SKM-1 treated with dmso at 0.1 percent for 144 hours (cell line): ENCODE data around the gene CDSN.

Experiments used
- DNase-seq: peaks from one replicate; lab custom pipeline; 2025; ENCODE audit not compliant: unreplicated experiment; lab: John Stamatoyannopoulos, UW

CDSN gene

DNA sequence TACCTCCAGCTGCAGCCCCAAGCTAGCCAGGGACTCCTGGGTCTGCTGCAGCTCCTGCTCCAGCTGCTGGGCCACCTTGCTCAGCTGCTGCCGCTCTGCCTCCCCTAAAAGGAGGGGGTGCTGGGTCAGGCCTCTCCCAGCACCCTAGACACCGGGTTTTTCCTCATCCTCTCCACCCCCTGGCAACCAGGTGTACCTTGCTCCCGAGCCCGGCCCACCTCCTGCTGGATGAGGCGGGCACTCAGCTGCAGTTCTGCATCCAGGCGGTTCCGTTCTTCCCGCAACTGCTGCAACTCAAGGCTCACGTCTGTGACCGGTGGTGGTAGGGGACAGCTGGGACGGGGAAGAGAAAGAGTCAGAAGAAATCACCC is 24.7 kb upstream of the CDSN start:
- DNase-seq = no peak

DNA sequence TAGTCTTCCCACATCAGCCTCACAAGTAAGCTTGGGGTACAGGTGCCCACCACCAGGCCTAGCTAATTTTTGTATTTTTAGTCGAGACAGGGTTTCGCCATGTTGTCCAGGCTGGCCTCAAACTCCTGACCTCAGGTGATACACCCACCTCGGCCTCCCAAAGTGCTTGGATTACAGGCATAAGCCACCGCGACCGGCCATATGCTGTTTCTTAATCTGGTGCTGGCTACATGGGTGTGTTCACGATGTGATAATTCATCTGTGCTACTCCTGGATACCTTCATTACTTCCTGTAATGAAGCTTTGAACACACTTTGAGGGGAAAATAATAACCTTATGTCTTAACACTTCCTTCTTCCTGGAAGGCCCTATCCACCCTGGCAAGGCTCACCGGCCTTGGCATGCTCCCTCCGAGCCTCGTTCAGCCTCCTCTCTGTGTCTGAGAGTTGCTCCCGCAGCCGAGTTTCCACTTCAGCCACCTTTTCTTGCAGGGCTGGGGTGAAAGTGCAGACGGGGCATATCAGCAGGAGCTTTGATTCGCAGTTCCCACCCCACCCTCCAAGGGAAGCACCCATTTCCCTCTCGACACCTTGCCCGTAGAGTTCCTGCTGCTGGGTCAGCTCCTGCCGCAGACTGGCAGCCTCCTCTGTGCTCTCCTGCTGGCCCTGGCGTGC is 24.2 kb upstream of the CDSN start:
- DNase-seq = no peak

DNA sequence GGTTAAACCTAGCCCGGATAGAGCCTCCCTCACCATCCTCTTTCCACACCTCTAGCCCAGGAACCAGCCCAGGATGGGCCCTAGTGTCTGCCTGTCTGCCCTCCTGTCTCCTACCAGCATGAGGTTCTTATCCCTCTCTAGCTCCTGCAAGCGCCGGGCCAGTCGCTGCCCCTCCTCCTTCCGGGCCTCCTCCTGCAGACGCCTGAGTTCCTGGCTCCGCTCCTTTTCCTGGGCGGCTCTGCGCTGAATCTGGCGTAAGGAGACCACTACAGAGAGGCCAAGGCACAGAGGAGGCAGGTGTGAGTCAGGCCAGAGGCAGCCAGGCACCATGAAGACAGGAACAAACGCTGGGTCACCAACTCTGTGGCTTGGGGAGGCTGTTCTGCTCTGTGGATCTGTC is 22.9 kb upstream of the CDSN start:
- no peak for DNase-seq

DNA sequence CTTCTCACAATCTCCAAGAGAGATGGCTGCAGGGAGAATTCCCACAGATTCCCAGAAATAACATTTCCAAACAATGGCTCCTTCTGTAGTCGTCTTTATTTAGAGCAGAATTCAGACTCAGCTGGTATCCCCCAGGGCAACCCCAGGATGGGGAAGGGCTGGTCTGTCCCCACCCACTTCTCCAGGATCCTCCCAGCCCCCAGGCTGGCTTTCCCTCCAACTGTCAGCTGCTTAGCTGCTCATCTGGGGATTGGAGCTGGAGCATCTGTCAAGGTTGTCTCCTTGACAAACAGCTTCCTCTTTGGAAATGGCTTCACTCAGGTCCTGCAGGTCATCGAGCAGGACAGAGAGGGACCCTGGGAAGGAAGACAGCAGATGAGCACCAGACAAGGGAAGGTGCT is 22.1 kb upstream of the CDSN start:
- no peak for DNase-seq

DNA sequence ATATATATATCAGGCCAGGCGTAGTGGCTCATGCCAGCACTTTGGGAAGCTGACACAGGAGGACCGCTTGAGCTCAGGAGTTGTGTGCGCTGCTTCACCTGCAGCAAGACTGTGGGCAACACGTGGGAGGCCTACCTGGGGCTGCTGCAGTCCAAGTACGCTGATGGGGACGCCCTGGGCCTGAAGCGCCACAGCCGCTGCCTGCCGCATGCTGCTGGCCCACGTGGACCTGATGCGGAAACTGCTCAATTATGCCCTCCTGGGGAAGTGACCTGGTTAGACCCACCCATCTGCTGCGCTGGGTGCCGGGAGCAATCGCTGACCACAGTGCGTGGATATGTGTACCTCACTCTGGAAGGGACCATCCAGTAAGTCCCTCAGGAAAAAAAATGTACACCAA is 20.4 kb upstream of the CDSN start:
- no peak for DNase-seq

DNA sequence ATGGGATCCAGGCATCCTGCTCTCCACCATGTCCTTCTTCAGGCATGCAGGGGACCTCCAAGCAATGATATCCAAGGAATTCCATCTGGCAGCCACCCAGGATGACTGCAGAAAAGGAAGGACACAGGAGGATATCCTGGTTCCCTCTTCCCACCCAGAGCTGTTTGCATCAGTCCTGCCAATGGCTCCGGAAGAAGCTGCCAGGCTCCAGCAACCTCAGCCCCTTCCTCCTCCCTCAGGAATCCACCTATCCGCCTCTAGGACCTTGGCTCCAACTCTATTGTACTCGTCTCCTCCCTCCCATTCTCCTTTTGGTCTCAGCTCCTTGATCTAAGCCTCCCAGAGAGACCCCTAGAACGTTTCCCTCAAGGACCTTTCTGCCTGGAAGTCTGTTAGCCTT is 19.4 kb upstream of the CDSN start:
- no peak for DNase-seq

DNA sequence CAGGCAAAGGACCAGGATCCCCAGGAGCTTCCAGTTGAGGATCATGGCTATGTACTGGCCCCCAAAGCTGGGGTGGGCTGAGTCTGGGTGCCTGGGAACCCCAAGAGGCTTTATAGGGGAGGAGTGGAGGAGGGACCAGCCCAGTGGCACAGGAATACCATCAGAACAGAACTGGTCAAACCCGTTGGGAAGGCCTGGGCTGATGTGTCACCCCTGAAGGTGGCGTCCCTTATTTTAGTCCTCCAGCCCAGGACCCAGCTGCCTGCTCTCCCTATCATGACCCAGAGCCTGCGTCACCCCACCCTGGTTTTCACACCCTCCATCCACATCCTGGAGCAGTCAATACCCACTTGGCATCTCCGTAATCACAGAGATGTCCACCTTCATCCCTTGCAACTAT is 18.7 kb upstream of the CDSN start, which contains the start of gene PSORS1C2:
Gene PSORS1C2 (minus strand): TSS at position 85 of the 400 bp plus-strand sequence. CDS start 40 bp downstream, at position 45.
- no peak for DNase-seq

DNA sequence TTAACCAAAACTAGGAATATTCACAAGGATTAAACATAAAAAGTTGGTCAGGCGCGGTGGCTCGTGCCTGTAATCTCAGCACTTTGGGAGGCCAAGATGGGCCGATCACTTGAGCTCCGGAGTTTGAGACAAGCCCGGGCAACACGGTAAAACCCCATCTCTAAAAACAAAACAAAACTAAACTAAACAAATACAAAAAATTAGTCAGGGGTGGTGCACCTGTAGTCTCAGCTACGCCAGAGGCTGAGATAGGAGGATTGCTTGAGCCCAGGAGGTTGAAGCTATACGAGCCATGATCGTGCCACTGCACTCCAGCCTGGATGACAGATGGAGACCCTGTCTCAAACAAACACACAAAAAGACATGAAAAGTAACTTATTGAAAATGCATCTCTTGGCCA is 15.5 kb upstream of the CDSN start:
- no peak for DNase-seq

DNA sequence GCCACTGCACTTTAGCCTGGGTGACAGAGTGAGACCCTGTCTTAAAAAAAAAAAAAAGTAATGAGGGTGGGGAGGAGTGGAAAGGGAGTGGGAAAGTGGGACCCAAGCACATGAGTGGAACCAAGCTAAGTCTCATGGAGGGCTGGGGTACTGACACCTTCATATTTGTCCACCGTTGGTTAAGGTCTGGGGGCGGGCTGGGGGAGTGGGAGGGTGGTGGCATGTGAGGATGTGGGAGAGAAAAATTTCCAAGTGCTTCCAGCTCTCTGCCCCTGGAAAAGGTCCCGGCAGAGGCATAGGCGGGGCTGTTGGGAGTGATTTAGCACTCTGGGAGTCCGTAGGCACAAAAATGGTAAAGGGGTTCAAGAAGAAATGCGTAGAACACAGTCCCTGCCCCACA is 12.6 kb upstream of the CDSN start:
- DNase-seq = no peak

DNA sequence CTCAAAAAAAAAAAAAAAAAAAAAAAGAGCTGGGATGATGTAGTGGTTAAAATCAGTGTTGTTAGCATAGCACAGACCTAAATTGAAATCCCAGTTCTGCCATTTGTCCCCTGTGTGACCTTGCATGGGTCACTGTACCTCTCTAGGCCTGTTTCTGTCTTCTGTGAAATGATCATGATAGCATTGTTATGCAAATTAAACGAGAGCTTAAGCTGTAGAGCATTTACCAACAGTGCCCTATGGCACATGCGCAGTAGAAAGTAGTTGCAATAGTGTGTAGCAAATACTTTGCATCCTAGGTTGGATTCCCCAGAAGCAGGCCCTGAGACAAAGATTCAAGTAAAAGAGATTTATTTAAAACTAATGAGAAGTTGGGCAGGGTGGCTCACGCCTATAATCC is 11.3 kb upstream of the CDSN start:
- DNase-seq = no peak

DNA sequence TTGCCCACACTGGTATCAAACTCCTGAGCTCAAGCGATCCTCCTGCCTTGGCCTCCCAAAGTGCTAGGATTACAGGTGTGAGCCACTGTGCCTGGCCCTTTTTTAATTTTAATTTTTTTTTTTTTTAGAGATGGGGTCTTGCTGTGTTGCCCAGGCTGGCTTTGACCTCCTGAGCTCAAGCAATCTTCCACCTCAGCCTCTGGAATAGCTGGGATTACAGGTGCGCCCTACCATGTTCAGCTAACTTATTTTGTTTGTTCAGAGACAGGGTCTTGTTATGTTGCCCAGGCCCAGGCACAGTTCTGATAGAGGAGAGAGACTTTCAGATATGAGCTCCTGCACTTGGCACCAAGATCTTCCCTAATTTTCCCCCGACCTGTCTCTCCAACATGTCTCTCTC is 10.5 kb upstream of the CDSN start:
- DNase-seq = no peak

DNA sequence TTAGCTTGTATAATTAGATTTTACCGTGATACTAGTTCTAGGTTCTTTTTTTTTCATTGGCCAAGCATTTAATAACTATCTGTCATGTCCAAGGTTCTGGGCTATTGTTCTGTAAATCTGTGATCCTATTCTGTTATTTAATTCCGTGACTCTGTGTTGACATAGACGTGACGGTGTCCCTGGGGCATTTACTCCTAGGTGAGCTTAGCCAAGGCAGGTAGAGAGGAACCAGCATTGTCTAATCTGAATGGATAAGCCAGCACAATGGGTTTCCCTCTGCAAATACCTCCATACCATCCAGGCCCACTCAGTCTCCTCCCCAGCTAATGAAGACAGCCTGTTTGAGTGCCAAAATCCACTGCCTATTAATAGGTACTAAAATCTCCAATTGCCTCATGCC is 8.9 kb upstream of the CDSN start:
- DNase-seq = no peak

DNA sequence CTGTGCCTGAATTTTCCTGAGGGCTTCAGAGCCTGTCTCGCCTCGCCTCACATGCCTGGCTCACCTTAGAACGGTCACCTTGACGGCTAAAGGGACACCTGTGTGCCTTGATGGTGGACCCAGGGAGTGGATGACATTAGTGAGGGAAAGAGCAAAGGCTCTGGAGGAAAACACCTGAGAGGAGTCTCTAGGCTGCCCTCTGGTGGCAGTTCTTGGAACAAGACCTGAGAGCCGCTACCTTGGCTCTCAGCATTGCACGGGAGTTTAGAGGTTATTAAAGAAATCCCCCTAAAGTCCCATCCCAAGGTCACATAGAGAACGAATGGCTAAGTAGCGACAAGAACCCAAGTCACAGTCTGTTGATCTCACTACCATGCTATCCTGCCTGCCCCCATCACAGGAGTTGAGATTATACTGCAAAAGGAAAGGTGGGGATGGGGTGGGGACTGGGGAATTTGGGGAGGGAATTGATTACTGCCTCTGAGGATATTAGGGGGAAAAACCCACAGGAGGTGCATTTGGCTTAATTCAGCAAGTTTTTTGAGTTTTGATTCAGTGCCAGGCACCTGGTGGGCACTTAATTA is 7.9 kb upstream of the CDSN start:
- DNase-seq = peak; percentile 63

DNA sequence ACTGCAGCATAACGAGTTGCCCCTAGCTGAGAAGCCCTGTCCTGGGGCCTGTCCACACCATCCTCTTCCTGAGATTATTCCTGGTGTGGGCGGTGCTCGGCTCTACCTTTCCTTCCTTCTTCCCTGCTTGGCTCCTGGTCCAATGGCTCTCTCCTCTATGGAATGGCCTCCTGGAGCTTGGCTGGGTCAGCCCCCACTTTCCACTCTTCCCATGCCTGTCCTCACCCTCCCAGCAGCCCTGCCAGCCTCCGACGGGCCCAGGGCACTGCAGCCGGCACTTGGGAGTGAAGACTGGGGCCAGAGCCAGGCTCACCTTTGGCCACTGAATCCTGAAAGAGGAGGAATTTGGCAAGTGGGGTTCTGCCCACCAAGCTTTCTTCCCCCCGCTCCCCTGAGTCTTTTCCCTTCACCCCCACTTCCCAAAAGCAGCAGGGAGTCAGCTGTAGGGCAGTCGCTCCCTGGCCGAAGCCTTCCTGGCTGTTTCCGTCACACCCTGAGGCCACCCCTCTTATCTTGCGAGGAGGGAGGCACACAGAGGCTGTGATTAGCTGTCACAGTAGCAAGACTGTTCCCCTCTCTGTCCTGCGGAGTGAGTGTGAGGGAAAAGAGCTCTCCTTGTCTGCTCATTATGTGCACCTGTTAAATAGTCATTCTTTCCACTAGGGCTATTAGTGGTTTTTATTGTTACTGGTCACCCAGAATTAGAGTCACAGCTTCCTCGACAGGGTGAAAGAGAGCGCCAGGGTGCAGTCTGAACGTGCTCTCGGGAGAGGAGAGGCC is 6.3 kb upstream of the CDSN start:
- no peak for DNase-seq

DNA sequence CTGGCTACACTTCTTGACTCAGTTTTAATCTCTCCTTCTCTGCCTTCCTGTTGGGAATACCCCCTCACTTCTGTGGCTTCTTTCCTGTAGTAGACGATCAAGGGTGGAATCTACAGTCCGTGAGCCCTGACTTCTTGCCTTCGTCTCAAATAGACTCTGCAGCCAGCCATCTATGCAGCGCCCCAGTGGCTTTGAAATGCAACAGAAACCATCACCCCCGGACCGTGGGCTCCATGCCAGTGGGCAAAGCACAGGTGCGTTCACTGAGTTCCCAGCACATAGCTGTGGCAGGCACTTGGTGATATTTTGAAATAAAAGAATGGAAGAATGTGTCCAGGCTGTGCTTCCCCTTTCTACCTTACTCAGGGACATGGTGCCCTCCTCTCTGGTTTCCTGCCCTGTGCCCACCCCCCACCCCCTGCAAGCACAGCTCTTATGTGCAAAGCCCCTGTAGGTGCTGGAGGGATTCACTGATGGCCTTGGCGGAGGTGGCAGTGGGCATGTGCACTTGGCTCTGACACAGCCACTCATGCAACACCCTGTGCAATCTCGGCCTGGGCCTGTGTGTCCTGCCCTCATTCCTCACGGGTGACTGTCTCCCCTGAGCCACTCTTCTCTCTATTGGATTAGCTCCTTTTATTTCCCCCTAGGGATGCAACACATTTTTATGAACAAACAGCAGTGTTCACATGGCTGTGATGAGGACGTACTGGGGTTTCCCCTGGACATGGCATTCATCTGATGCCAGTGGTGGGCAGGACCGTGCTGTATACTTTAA is 5.5 kb upstream of the CDSN start:
- no peak for DNase-seq

DNA sequence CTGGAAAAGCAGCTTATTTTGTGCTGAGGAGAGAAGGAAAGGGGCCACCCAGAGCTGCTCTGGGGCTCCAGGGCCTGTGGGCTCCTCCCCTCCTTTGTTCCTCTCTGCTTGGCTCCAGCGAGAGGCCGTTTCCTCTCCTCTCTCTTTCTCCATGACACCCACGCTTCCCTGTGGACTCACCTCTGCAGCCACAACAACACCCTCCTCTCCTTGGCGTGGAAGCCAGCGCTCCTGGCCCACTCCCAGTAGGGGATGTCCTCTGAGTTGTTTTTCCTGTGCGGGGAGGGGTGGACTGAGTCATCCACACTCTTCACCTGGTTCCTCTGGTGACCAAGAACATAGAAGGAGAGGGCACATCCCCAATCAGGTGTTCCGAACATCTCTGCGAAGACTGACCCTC is 4.9 kb upstream of the CDSN start:
- no peak for DNase-seq

DNA sequence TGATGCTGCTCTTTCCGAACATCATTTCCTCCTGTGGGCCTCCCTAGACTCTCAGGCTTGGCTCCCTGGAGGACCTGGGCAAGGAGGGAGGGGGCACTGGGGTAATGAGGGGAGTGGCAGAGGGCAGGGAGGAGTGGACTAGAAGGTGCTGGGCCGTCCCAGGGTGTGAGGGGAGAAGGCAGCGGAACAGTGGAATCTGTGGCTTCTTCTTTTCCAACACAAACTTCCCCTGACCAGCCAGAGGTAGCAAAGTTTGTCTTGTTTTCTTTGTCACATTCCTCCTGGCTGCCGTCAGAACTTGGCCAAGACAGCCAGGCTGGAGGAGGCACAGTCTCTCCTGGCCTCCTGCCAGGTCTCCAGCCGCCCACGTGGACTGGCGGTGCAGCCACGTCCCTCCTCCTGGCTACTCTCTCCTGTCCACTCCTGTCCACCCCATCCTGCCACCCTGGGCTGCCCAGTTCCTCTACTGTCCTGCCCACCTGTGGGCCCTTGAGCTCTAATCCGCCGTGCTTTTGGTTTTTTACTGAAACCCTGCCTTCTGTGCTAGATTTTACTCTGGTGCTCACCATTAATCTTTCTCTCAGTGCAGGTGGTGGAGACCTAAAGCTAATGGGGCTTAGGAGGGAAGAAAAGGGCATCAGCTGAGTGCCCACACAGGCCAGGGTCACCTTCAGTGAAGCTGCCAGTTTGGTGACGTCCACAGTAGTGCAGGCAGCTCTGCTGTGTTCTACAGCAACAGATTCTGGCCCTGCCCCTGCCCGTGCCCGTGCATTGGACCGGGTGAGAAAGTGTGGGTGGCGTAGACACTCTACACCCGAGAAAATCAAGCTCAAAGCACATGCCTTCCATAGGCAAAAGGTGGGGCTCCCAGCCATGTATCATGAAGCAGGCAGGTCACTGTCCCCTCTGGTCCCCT is 2.8 kb upstream of the CDSN start:
- DNase-seq = no peak

DNA sequence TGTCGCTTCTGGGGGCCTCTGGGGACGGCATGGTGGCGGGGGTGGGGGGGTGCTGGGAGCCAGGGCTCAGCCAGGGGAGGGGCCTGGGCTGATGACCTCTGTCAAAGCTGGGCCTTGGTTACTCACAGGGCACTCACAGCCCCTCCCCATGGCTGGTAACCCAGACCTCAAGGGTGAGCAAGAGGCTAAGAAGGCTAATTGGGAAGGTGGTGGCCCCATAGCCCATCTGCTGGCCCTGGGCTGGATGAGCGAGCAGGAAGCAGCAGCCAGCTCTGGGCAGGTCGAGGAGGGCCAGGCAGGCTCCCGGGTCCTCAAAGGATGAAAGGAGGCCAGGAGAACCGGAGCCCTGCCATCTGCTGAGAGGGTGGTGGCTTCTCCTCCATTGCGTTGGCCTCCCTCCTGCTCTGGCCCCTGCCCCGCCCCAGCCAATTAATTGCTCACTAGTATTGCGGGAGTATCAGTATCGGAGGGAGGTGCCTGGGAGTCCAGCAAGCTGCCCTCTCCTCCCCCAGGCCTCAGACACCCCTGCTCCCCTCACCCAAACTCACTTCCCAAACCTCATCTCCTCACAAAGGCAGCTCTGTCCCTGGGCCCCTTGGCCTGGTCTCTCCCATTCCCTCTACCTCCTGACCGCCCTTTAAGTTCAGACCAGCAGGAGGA is 1.0 kb upstream of the CDSN start:
- no peak for DNase-seq

DNA sequence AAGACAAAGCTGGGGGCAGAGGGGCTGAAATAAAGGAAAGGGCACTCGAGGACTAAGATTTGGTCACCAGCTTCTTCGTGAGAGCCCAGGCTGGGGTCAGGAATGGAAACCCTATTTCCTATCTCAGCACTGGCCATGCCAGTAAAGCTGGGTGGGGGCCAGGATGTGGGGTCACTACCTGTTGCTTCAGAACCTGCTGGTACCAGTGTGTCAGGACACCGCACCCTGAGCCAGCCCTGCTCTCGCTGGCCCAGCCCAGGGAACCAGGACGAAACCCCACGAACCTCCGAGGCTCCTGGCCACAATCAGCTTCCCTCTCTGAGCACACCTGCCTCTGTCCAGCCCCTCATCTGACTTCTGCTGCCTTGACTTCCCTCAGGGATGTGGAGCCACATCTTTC is 2.1 kb downstream of the CDSN start:
- no peak for DNase-seq
